ENCODE data around the gene PCSK5.

Gene PCSK5

DNA sequence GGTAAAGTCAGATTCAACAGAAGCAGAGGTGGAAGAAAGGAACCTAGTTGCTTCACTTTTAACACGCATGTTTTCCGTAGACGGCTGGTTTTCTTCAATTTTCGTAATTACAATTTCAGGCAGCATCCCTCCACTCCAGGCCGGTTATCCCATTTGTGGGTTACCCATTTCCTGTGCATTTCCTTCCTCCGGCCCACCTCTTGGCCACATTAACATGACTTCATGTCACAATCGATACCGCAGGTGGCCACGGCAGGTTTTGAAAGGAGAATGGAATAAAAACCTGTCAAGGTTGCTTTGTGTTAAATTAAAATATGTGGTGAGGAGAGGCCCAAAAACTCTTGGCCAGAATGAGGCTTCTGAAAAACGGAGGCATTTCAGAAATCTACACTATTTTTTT is 130.2 kb downstream of the PCSK5 start:
- Histone ChIP-seq H3K27me3 (ENCODE audit: control insufficient read depth in 1 of 2, insufficient read depth in 2 of 2, low read length in 2 of 2) (no peaks in the 10 kb centered on the region), H3K9me3 (ENCODE audit: low read length) (no peaks in the 10 kb centered on the region), H3K27ac (ENCODE audit: low read depth, low read length) (no peak overlapping the region), H3K9ac (ENCODE audit: low read length) (no peak overlapping the region), H3K36me3 (ENCODE audit: insufficient read depth, low read length) (no peaks in the 10 kb centered on the region), H3K4me1 (ENCODE audit: insufficient read depth, low read length) (no peaks in the 10 kb centered on the region), H3K4me3 (ENCODE audit: low read depth in 1 of 2, low read length in 2 of 2) (no peak overlapping the region)

DNA sequence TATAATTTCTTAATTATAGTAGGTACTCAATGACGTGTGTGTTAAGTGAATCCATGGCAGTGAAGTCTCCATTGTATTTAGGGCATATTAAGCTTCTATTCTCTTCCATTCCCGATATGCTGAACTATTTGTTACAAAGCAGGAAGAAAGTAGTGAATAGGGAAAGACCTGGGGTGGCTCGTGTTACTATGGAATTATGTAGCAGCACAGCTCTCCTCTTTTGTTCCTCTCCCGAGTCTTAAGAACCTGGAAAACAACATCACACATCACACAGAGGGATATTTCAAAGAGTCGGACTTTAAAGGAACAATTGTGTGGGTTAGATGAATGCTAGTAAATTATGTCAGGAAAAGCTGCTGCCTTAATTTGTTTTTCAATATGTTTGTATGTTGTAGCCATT is 131.8 kb downstream of the PCSK5 start:
- no peaks in the 10 kb centered on the region for H3K4me1 ChIP-seq (ENCODE audit: insufficient read depth, low read length)
- no peaks in the 10 kb centered on the region for H3K27me3 ChIP-seq (ENCODE audit: control insufficient read depth in 1 of 2, insufficient read depth in 2 of 2, low read length in 2 of 2)
- H3K4me3 ChIP-seq (ENCODE audit: low read depth in 1 of 2, low read length in 2 of 2), result no peak overlapping the region
- peaks cover 3% of the 10 kb centered on the region for H3K36me3 ChIP-seq (ENCODE audit: insufficient read depth, low read length)
- H3K27ac ChIP-seq (ENCODE audit: low read depth, low read length), result no peak overlapping the region
- H3K9ac ChIP-seq (ENCODE audit: low read length), result no peak overlapping the region
- H3K9me3 ChIP-seq (ENCODE audit: low read length), result no peaks in the 10 kb centered on the region

DNA sequence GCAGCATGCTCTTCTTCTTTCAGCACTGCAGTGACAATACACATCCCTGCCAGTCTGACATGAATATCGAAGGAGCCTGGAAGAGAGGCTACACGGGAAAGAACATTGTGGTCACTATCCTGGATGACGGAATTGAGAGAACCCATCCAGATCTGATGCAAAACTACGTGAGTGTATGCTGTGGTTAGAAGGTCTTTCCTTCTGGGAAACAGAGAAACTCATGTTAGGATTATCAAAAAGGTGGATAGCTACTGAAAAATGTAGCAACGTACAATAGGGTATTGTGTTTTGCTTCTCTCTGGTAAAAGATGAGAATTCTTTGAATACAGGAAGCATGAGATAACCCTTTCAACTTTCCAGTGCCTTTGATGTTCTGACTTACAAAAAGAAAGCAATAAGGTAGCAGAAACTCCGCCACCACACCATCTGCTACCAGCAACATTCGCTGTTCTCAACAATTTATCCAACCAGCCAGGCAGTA is 133.3 kb downstream of the PCSK5 start:
- no peaks in the 10 kb centered on the region for H3K4me1 ChIP-seq (ENCODE audit: insufficient read depth, low read length)
- H3K4me3 ChIP-seq (ENCODE audit: low read depth in 1 of 2, low read length in 2 of 2), result no peak overlapping the region
- no peak overlapping the region for H3K27ac ChIP-seq (ENCODE audit: low read depth, low read length)
- H3K27me3 ChIP-seq (ENCODE audit: control insufficient read depth in 1 of 2, insufficient read depth in 2 of 2, low read length in 2 of 2), result no peaks in the 10 kb centered on the region
- no peaks in the 10 kb centered on the region for H3K9me3 ChIP-seq (ENCODE audit: low read length)
- no peak overlapping the region for H3K9ac ChIP-seq (ENCODE audit: low read length)
- H3K36me3 ChIP-seq (ENCODE audit: insufficient read depth, low read length), result peaks cover 3% of the 10 kb centered on the region

DNA sequence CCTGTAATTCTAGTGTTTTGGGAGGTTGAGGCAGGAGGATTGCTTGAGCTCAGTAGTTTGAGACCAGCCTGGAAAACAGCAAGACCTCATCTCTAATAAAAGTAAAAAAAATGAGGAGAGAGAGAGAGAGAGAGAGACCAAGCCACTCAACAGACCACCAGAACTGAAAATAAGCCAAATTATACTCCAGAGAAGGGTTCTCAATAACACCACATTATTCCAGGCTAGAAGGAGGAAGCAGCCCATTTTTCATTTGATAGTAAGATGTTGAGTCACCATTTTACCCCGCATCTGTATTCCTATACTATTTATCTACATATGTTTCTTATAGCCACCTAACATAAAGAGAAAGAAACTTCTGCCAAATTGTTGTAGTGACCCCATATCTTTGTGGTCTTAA is 134.8 kb downstream of the PCSK5 start:
- H3K27ac ChIP-seq (ENCODE audit: low read depth, low read length), result no peak overlapping the region
- no peak overlapping the region for H3K9ac ChIP-seq (ENCODE audit: low read length)
- H3K36me3 ChIP-seq (ENCODE audit: insufficient read depth, low read length), result peaks cover 3% of the 10 kb centered on the region

DNA sequence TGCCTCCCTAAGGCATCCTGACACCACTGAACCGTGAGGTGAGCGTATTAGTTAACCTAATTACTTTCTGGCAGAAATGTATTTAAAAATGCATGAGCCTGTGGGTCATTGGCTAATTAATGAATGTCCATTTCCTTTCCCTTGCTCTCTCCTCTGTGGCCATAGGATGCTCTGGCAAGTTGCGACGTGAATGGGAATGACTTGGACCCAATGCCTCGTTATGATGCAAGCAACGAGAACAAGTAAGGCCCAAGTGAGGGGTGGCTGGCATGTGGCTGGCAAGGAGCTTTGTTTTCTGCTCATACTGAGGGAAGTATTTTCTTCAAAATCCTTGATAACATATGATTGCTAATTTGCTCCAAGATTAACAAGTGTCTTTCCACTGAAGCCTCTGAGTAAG is 136.3 kb downstream of the PCSK5 start:
- H3K27me3 ChIP-seq (ENCODE audit: control insufficient read depth in 1 of 2, insufficient read depth in 2 of 2, low read length in 2 of 2), result no peaks in the 10 kb centered on the region
- H3K27ac ChIP-seq (ENCODE audit: low read depth, low read length), result no peak overlapping the region
- no peak overlapping the region for H3K9ac ChIP-seq (ENCODE audit: low read length)
- no peak overlapping the region for H3K4me3 ChIP-seq (ENCODE audit: low read depth in 1 of 2, low read length in 2 of 2)
- no peaks in the 10 kb centered on the region for H3K9me3 ChIP-seq (ENCODE audit: low read length)
- H3K36me3 ChIP-seq (ENCODE audit: insufficient read depth, low read length), result peaks cover 3% of the 10 kb centered on the region
- no peaks in the 10 kb centered on the region for H3K4me1 ChIP-seq (ENCODE audit: insufficient read depth, low read length)

More for the DNA sequence above, 134.8 kb downstream of the PCSK5 start:
- Histone ChIP-seq H3K4me1 (ENCODE audit: insufficient read depth, low read length) (no peaks in the 10 kb centered on the region), H3K27me3 (ENCODE audit: control insufficient read depth in 1 of 2, insufficient read depth in 2 of 2, low read length in 2 of 2) (no peaks in the 10 kb centered on the region), H3K9me3 (ENCODE audit: low read length) (no peaks in the 10 kb centered on the region), H3K4me3 (ENCODE audit: low read depth in 1 of 2, low read length in 2 of 2) (no peak overlapping the region)

DNA sequence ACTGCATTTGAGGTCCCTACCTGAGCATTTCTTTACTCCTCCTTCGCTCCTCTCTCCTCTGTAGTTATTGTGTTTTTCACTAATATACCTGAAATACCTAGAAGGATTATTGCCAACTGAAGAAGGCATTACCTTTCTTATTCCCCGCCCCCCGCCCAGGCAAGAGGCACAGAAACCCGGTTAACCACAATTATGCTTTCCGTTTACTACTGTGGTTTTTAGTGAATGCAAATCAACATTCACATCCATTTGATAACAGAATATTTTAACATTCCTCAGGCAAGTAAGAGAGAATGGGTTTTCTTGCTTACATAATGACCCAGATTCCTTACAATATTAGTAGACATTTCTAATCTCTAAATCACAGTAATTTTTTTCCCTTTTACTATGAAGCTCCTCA is 136.9 kb downstream of the PCSK5 start:
- Histone ChIP-seq H3K4me3 (ENCODE audit: low read depth in 1 of 2, low read length in 2 of 2) (no peak overlapping the region), H3K27ac (ENCODE audit: low read depth, low read length) (no peak overlapping the region), H3K4me1 (ENCODE audit: insufficient read depth, low read length) (peaks cover 6% of the 10 kb centered on the region), H3K9me3 (ENCODE audit: low read length) (no peaks in the 10 kb centered on the region), H3K27me3 (ENCODE audit: control insufficient read depth in 1 of 2, insufficient read depth in 2 of 2, low read length in 2 of 2) (no peaks in the 10 kb centered on the region), H3K36me3 (ENCODE audit: insufficient read depth, low read length) (peaks cover 3% of the 10 kb centered on the region), H3K9ac (ENCODE audit: low read length) (no peak overlapping the region)

DNA sequence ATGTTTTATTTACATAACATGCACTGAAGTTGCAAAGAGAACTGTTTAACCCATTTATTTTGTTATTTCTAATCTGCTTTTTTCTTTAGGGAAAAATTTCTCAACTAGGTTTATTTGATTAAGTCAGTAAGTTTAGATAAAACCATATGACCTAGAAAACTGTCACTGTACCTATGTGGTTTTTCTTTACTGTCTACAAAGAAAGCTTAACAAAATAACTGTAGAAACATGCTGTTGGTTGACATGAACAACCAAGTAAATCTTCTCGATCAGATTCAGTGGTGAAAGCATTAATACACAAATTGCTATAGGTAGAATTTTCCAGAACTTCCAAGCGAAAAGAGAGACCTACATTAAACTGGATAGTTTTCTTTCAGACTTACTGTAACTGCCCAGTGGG is 137.4 kb downstream of the PCSK5 start:
- Histone ChIP-seq H3K9ac (ENCODE audit: low read length) (no peak overlapping the region), H3K4me1 (ENCODE audit: insufficient read depth, low read length) (peaks cover 10% of the 10 kb centered on the region), H3K27me3 (ENCODE audit: control insufficient read depth in 1 of 2, insufficient read depth in 2 of 2, low read length in 2 of 2) (no peaks in the 10 kb centered on the region), H3K36me3 (ENCODE audit: insufficient read depth, low read length) (peaks cover 3% of the 10 kb centered on the region), H3K9me3 (ENCODE audit: low read length) (no peaks in the 10 kb centered on the region), H3K27ac (ENCODE audit: low read depth, low read length) (no peak overlapping the region), H3K4me3 (ENCODE audit: low read depth in 1 of 2, low read length in 2 of 2) (no peak overlapping the region)

DNA sequence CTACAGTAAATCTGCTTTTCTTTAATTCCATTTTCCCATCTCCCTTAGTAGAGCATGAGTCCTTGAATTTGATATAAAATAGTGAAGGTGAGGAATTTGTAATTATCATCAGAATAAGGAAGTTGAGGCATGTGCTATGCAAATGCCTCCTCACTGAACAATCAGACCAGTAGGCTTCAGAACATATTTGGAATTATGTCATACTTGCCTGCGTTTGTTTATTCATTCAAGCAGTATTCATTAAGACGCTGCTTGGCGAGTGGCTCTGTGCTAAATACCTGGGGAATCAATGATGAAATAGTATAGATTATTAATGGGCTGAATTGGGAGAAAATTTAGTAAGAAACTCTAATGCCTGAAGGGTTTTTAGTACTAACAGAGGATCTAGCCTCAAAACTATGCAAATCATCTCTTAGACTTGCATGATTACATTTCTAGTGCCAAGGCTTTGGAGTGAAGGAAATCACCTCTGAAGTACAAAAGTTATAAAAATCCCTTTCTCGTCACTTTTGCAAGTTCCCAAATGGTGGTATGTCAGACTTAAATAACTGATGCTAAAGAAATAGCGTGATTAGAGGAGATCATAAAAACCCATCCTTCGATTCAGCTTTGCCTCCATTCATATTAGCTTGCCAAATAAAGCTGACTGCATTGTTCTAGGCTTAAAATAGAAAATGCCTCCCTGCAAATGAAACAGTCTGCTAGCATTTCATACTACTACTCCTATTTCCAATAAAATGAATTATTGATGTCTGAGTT is 141.7 kb downstream of the PCSK5 start:
- H3K9me3 ChIP-seq (ENCODE audit: low read length), result no peaks in the 10 kb centered on the region
- H3K27me3 ChIP-seq (ENCODE audit: control insufficient read depth in 1 of 2, insufficient read depth in 2 of 2, low read length in 2 of 2), result no peaks in the 10 kb centered on the region
- no peak overlapping the region for H3K27ac ChIP-seq (ENCODE audit: low read depth, low read length)
- no peak overlapping the region for H3K9ac ChIP-seq (ENCODE audit: low read length)
- H3K4me3 ChIP-seq (ENCODE audit: low read depth in 1 of 2, low read length in 2 of 2), result no peak overlapping the region
- peaks cover 10% of the 10 kb centered on the region for H3K4me1 ChIP-seq (ENCODE audit: insufficient read depth, low read length)
- H3K36me3 ChIP-seq (ENCODE audit: insufficient read depth, low read length), result no peaks in the 10 kb centered on the region

DNA sequence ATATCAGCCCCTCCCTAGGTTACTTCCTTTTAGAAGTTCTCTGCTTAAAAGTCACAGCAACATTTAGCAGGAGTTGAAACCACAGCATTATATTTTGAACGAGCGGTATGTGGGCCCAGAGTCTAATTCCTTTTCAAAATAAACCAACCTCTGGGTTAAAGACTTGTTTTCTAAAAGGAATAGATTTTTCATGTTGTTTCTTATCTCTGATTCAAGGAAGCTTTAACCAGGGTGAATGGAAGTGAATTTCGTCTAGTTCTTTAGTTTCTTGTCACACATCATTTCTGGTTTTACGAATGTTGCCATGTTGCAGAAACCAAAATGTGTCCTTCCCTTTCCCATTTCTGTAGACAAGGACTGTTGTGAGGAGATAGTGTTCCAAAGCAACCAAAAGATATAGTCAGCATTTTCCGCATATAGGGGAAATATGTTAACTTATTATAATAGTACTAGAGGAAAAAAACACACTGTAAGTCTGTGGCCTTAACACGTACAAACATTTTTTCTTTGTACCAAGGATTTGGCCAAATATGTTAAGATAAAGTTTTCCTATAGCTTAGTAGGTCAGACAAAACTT is 142.4 kb downstream of the PCSK5 start:
- no peak overlapping the region for H3K9ac ChIP-seq (ENCODE audit: low read length)
- peaks cover 10% of the 10 kb centered on the region for H3K4me1 ChIP-seq (ENCODE audit: insufficient read depth, low read length)
- no peaks in the 10 kb centered on the region for H3K27me3 ChIP-seq (ENCODE audit: control insufficient read depth in 1 of 2, insufficient read depth in 2 of 2, low read length in 2 of 2)
- H3K4me3 ChIP-seq (ENCODE audit: low read depth in 1 of 2, low read length in 2 of 2), result no peak overlapping the region
- no peaks in the 10 kb centered on the region for H3K9me3 ChIP-seq (ENCODE audit: low read length)
- H3K27ac ChIP-seq (ENCODE audit: low read depth, low read length), result no peak overlapping the region
- H3K36me3 ChIP-seq (ENCODE audit: insufficient read depth, low read length), result no peaks in the 10 kb centered on the region

DNA sequence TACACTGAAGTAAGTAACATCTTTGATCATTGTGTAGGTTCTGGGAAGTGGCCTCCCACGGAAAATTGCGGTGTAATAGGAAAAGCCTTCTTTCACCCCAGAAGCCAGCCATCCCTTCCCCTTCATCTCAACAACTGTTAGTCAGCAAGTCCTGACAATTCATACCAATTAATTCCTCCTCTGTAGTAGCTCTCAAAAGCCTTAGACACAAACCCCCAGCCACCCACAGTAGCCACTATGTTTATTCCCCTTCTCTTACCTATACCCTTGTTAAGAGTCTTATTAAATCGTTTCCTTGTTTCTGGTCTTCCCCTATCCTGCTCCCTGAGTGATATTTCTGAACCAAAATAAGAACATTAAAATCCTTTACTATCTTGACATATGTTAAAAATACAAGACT is 143.6 kb downstream of the PCSK5 start:
- no peaks in the 10 kb centered on the region for H3K36me3 ChIP-seq (ENCODE audit: insufficient read depth, low read length)
- H3K9me3 ChIP-seq (ENCODE audit: low read length), result no peaks in the 10 kb centered on the region
- H3K4me1 ChIP-seq (ENCODE audit: insufficient read depth, low read length), result peaks cover 10% of the 10 kb centered on the region
- H3K9ac ChIP-seq (ENCODE audit: low read length), result no peak overlapping the region
- H3K27me3 ChIP-seq (ENCODE audit: control insufficient read depth in 1 of 2, insufficient read depth in 2 of 2, low read length in 2 of 2), result no peaks in the 10 kb centered on the region
- H3K27ac ChIP-seq (ENCODE audit: low read depth, low read length), result no peak overlapping the region
- no peak overlapping the region for H3K4me3 ChIP-seq (ENCODE audit: low read depth in 1 of 2, low read length in 2 of 2)

DNA sequence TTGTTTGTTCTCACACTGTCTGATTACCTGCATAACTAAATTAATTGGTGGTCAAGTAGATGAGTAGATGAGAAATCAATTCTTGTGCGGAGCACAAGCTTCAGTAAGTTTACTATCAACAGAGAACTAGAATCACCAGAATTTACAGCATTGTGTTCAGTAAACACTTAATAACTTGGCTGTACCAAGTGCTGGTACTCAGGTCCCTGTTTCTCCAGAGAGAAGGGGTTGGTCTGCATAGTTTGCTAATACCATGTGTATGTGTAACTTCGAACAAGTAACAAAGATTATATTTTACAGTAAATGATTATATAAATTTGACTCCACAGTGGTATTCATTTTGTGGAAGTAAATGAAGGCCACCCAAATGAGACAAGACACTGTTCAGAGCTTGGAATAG is 146.3 kb downstream of the PCSK5 start:
- Histone ChIP-seq H3K9ac (ENCODE audit: low read length) (no peak overlapping the region), H3K27me3 (ENCODE audit: control insufficient read depth in 1 of 2, insufficient read depth in 2 of 2, low read length in 2 of 2) (no peaks in the 10 kb centered on the region), H3K36me3 (ENCODE audit: insufficient read depth, low read length) (no peaks in the 10 kb centered on the region), H3K9me3 (ENCODE audit: low read length) (no peaks in the 10 kb centered on the region), H3K4me1 (ENCODE audit: insufficient read depth, low read length) (peaks cover 10% of the 10 kb centered on the region), H3K27ac (ENCODE audit: low read depth, low read length) (no peak overlapping the region), H3K4me3 (ENCODE audit: low read depth in 1 of 2, low read length in 2 of 2) (no peak overlapping the region)
